ENCODE measurements around the gene ZNF292.
"Not testable (repeated sequence)": the region's sequence is repeated elsewhere in the genome, so short reads cannot be mapped to it uniquely, and the experiment has no call there.

The ZNF292 gene

DNA sequence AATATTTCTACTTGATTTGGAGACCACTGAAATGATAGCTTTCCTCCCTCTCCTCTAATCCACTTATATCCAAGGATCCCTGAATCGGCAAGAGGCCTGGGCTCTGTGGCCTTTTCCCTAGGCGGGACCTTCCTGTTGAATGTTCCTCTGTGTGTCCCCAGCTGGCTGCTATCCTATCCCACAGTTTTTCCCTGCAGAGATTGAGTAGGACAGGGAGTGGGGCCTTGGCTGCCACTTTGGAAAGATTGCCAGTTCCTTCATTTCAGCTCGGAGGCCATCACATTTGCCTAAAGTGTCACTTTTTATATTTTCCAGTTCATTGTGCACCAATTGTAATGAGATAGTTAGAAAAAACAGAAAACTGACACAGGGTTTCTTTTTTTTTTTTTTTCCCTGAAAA is 128.1 kb downstream of the ZNF292 start:
- no peak overlapping the region for H3K27ac Mint-ChIP-seq
- H3K36me3 Mint-ChIP-seq, result no peaks in the 10 kb centered on the region
- H3K9me3 Mint-ChIP-seq, result peaks cover 2% of the 10 kb centered on the region
- no peak for ATAC-seq (ENCODE audit: low read depth)
- DNase-seq (ENCODE audit: low spot score in 2 of 2), result no peak
- H3K4me3 Mint-ChIP-seq, result no peak overlapping the region
- peaks cover 16% of the 10 kb centered on the region for H3K27me3 Mint-ChIP-seq
- peaks cover 5% of the 10 kb centered on the region for H3K4me1 Mint-ChIP-seq

- ATAC-seq (ENCODE audit: low read depth) (no peak), DNase-seq (ENCODE audit: low spot score in 2 of 2) (no peak)
- Mint-ChIP-seq H3K4me3 (no peak overlapping the region), H3K27me3 (peaks cover 29% of the 10 kb centered on the region), H3K36me3 (peaks cover 2% of the 10 kb centered on the region), H3K27ac (no peak overlapping the region), H3K9me3 (peaks cover 2% of the 10 kb centered on the region), H3K4me1 (no peaks in the 10 kb centered on the region)
Measured at GRCh38 chr6:87287251-87287650, 131.9 kb downstream of the ZNF292 start.

- Mint-ChIP-seq H3K4me1 (no peaks in the 10 kb centered on the region), H3K4me3 (no peak overlapping the region), H3K9me3 (peaks cover 2% of the 10 kb centered on the region), H3K36me3 (peaks cover 2% of the 10 kb centered on the region), H3K27ac (no peak overlapping the region), H3K27me3 (peaks cover 34% of the 10 kb centered on the region)
- DNase-seq (ENCODE audit: low spot score in 2 of 2) (no peak), ATAC-seq (ENCODE audit: low read depth) (no peak)
Measured at GRCh38 chr6:87289571-87289970, 134.2 kb downstream of the ZNF292 start.

DNA sequence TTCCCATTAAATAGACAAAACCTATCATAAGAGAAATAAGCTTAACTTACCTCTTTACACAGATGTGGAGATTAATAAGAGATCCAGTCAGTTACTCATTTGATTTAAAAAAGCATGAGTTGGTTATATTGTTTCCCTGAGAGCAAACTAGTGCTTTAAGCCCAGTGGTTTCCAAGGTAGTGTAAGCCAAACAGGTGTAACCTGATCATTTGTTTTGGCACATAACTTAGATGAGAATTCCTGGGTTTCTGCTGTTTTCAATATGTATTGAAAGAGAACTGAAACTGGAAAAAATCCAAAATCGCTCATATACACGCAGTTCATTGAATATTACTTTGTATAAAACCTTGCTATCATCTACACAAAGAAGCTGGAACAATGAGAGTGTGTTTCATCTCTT is 136.5 kb downstream of the ZNF292 start:
- ATAC-seq (ENCODE audit: low read depth) (no peak), DNase-seq (ENCODE audit: low spot score in 2 of 2) (no peak)

GRCh38 chr6:87293526-87293925 is 138.2 kb downstream of the ZNF292 start:
- ATAC-seq (ENCODE audit: low read depth), result no peak
- no peaks in the 10 kb centered on the region for H3K4me1 Mint-ChIP-seq
- no peaks in the 10 kb centered on the region for H3K9me3 Mint-ChIP-seq
- DNase-seq (ENCODE audit: low spot score in 2 of 2), result no peak
- peaks cover 2% of the 10 kb centered on the region for H3K36me3 Mint-ChIP-seq
- H3K27ac Mint-ChIP-seq, result no peak overlapping the region
- H3K4me3 Mint-ChIP-seq, result no peak overlapping the region
- H3K27me3 Mint-ChIP-seq, result peaks cover 26% of the 10 kb centered on the region

More for the DNA sequence above, 136.5 kb downstream of the ZNF292 start:
- no peaks in the 10 kb centered on the region for H3K4me1 Mint-ChIP-seq
- no peaks in the 10 kb centered on the region for H3K9me3 Mint-ChIP-seq
- H3K36me3 Mint-ChIP-seq, result peaks cover 2% of the 10 kb centered on the region
- no peak overlapping the region for H3K4me3 Mint-ChIP-seq
- H3K27me3 Mint-ChIP-seq, result peaks cover 29% of the 10 kb centered on the region
- no peak overlapping the region for H3K27ac Mint-ChIP-seq

DNA sequence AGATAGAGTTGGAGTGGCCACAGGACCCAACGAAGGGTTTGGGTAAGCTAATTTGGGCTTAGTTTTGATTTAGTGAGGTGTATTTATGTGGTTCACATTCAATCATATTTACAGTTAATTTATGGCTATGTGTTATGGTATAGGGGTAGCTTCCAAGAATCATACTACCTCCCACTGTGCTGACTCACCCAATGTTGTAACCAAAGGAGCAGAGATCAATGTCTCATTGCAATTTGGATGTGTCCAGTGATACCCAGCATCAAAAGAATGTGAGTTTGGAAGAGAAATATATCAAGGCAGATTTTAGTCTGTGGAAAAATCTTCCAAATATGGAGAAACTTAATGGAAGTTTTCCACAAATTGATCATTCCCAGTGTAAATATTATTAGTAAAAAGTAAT is 141.8 kb downstream of the ZNF292 start:
- DNase-seq (ENCODE audit: low spot score in 2 of 2), result no peak
- Mint-ChIP-seq H3K36me3 (no peaks in the 10 kb centered on the region), H3K4me3 (no peak overlapping the region), H3K9me3 (no peaks in the 10 kb centered on the region), H3K27ac (no peak overlapping the region), H3K4me1 (no peaks in the 10 kb centered on the region), H3K27me3 (peaks cover 27% of the 10 kb centered on the region)
- ATAC-seq (ENCODE audit: low read depth), result no peak

- H3K27me3 Mint-ChIP-seq, result peaks cover 20% of the 10 kb centered on the region
- not testable (repeated sequence) for H3K9me3 Mint-ChIP-seq; H3K4me3 Mint-ChIP-seq; ATAC-seq (ENCODE audit: low read depth); DNase-seq (ENCODE audit: low spot score in 2 of 2); H3K36me3 Mint-ChIP-seq; H3K27ac Mint-ChIP-seq; H3K4me1 Mint-ChIP-seq
Measured at GRCh38 chr6:87301277-87301676, 145.9 kb downstream of the ZNF292 start.

DNA sequence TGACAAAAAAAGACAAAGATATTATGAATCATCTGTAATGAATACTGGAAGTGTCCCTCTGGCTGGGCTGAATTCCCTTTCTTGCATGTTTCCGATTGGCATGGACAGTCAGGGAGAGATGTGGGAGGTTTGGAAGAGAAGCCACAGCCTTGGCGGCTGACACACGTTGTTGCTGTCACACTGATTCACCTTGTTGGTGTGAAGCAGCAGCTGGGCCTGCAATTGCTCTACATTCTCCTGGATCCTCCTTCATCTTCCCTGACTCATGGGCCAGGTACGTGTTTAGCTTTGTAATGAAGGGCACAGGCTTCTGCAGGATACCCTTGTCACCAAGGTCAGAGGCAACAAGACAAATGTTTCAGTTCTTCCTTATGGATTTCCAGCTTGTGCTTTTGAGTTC is 153.6 kb downstream of the ZNF292 start:
- Mint-ChIP-seq H3K27me3 (peaks cover 4% of the 10 kb centered on the region), H3K9me3 (peaks cover 2% of the 10 kb centered on the region), H3K4me3 (no peak overlapping the region), H3K27ac (no peak overlapping the region), H3K4me1 (no peaks in the 10 kb centered on the region), H3K36me3 (no peaks in the 10 kb centered on the region)
- no peak for DNase-seq (ENCODE audit: low spot score in 2 of 2)
- no peak for ATAC-seq (ENCODE audit: low read depth)

GRCh38 chr6:87312860-87313259 is 157.5 kb downstream of the ZNF292 start:
- no peaks in the 10 kb centered on the region for H3K36me3 Mint-ChIP-seq
- no peaks in the 10 kb centered on the region for H3K4me1 Mint-ChIP-seq
- no peak overlapping the region for H3K4me3 Mint-ChIP-seq
- H3K27ac Mint-ChIP-seq, result no peak overlapping the region
- ATAC-seq (ENCODE audit: low read depth) (no peak), DNase-seq (ENCODE audit: low spot score in 2 of 2) (no peak)
- no peaks in the 10 kb centered on the region for H3K9me3 Mint-ChIP-seq
- H3K27me3 Mint-ChIP-seq, result peaks cover 11% of the 10 kb centered on the region
